ENCODE results near the gene KCND2.

Gene KCND2

GRCh38 chr7:120405652-120406051, 132.7 kb downstream of the KCND2 start:
- no peak overlapping the region for H3K4me3 ChIP-seq (ENCODE audit: low read depth, low read length)

- no peak overlapping the region for H3K4me3 ChIP-seq (ENCODE audit: low read depth, low read length)
Measured at GRCh38 chr7:120407010-120407409, 134.0 kb downstream of the KCND2 start.

- no peak overlapping the region for H3K4me3 ChIP-seq (ENCODE audit: low read depth, low read length)
Measured at GRCh38 chr7:120412139-120413050, 139.4 kb downstream of the KCND2 start.

GRCh38 chr7:120413164-120413563, 140.2 kb downstream of the KCND2 start:
- H3K4me3 ChIP-seq (ENCODE audit: low read depth, low read length) = no peak overlapping the region

GRCh38 chr7:120417244-120417979, 144.4 kb downstream of the KCND2 start:
- no peak overlapping the region for H3K4me3 ChIP-seq (ENCODE audit: low read depth, low read length)

- H3K4me3 ChIP-seq (ENCODE audit: low read depth, low read length) = no peak overlapping the region
Measured at GRCh38 chr7:120421151-120421651, 148.2 kb downstream of the KCND2 start.

- H3K4me3 ChIP-seq (ENCODE audit: low read depth, low read length) = no peak overlapping the region
Measured at GRCh38 chr7:120431016-120431415, 158.0 kb downstream of the KCND2 start.

- H3K4me3 ChIP-seq (ENCODE audit: low read depth, low read length) = no peak overlapping the region
Measured at GRCh38 chr7:120436487-120437060, 163.6 kb downstream of the KCND2 start.

GRCh38 chr7:120441850-120442249, 168.9 kb downstream of the KCND2 start:
- no peak overlapping the region for H3K4me3 ChIP-seq (ENCODE audit: low read depth, low read length)

- H3K4me3 ChIP-seq (ENCODE audit: low read depth, low read length) = no peak overlapping the region
Measured at GRCh38 chr7:120442838-120443237, 169.9 kb downstream of the KCND2 start.

GRCh38 chr7:120444650-120445049, 171.7 kb downstream of the KCND2 start:
- H3K4me3 ChIP-seq (ENCODE audit: low read depth, low read length) = no peak overlapping the region

- no peak overlapping the region for H3K4me3 ChIP-seq (ENCODE audit: low read depth, low read length)
Measured at GRCh38 chr7:120445276-120445675, 172.3 kb downstream of the KCND2 start.

- no peak overlapping the region for H3K4me3 ChIP-seq (ENCODE audit: low read depth, low read length)
Measured at GRCh38 chr7:120452665-120453064, 179.7 kb downstream of the KCND2 start.

GRCh38 chr7:120456699-120457098, 183.7 kb downstream of the KCND2 start:
- H3K4me3 ChIP-seq (ENCODE audit: low read depth, low read length) = no peak overlapping the region

- H3K4me3 ChIP-seq (ENCODE audit: low read depth, low read length) = no peak overlapping the region
Measured at GRCh38 chr7:120460949-120461348, 188.0 kb downstream of the KCND2 start.

- no peak overlapping the region for H3K4me3 ChIP-seq (ENCODE audit: low read depth, low read length)
Measured at GRCh38 chr7:120462991-120463390, 190.0 kb downstream of the KCND2 start.

GRCh38 chr7:120464104-120464503, 191.1 kb downstream of the KCND2 start:
- no peak overlapping the region for H3K4me3 ChIP-seq (ENCODE audit: low read depth, low read length)

GRCh38 chr7:120467676-120468075, 194.7 kb downstream of the KCND2 start:
- H3K4me3 ChIP-seq (ENCODE audit: low read depth, low read length) = no peak overlapping the region

GRCh38 chr7:120468611-120469010, 195.6 kb downstream of the KCND2 start:
- no peak overlapping the region for H3K4me3 ChIP-seq (ENCODE audit: low read depth, low read length)

- no peak overlapping the region for H3K4me3 ChIP-seq (ENCODE audit: low read depth, low read length)
Measured at GRCh38 chr7:120472892-120473291, 199.9 kb downstream of the KCND2 start.

- no peak overlapping the region for H3K4me3 ChIP-seq (ENCODE audit: low read depth, low read length)
Measured at GRCh38 chr7:120473352-120473751, 200.4 kb downstream of the KCND2 start.

Measured in iPS-11a (cell line).